OCI-LY3 (cell line): ENCODE data around the gene N4BP2.

Source experiments
- H2AFZ ChIP-seq: fragments of 200-600, 300-600 bp; shearing (Covaris generic); 2 replicates; pipeline ENCODE4 v1.6.0; 2014; ENCODE audit warnings: antibody characterized with exemption, low read depth, low read length
- H3K27ac ChIP-seq: fragments of 200-600, 300-600 bp; sonication (generic); 2 replicates; pipeline ENCODE4 v1.5.1; 2014; ENCODE audit warnings: mild to moderate bottlenecking, low read length, moderate library complexity, mixed read lengths
- H3K27me3 ChIP-seq: fragments of 200-600, 300-600 bp; sonication (generic); 2 replicates; pipeline ENCODE4 v1.6.1; 2014; ENCODE audit warnings: low read depth, low read length, mixed read lengths
- H3K36me3 ChIP-seq: fragments of 200-600, 300-600 bp; sonication (generic); replicated peaks from 2 replicates; pipeline ENCODE3; 2014; ENCODE audit warnings: low read depth, low read length, mixed read lengths
- H3K4me1 ChIP-seq: fragments of 300-600, 200-600 bp; sonication (generic); 2 replicates; pipeline ENCODE4 v1.6.1; 2014; ENCODE audit warnings: low read length, mixed read lengths
- H3K4me2 ChIP-seq: fragments of 200-600, 300-600 bp; sonication (generic); 2 replicates; pipeline ENCODE4 v1.6.1; 2014; ENCODE audit warnings: low read length, mixed read lengths
- H3K4me3 ChIP-seq: fragments of 300-600, 200-600 bp; sonication (generic); 2 replicates; pipeline ENCODE4 v1.5.1; 2014; ENCODE audit warnings: antibody characterized with exemption, mild to moderate bottlenecking, low read length, moderate library complexity
- H3K79me2 ChIP-seq: fragments of 300-600, 200-600 bp; shearing (Covaris generic); 2 replicates; pipeline ENCODE4 v1.6.1; 2014; ENCODE audit warnings: mild to moderate bottlenecking, low read length, mixed read lengths
- H3K9ac ChIP-seq: fragments of 300-600, 200-600 bp; shearing (Covaris generic); 2 replicates; pipeline ENCODE4 v1.6.0; 2014; ENCODE audit warnings: mild to moderate bottlenecking, low read length, moderate library complexity
- H3K9me3 ChIP-seq: fragments of 200-600, 300-600 bp; shearing (Covaris generic); 2 replicates; pipeline ENCODE4 v1.6.1; 2014; ENCODE audit warnings: low read length, mixed read lengths; ENCODE audit not compliant: insufficient read depth
- H4K20me1 ChIP-seq: fragments of 200-600, 300-600 bp; sonication (generic); 2 replicates; pipeline ENCODE4 v1.6.1; 2016; ENCODE audit warnings: low read length, mixed read lengths; ENCODE audit not compliant: insufficient read depth
- CTCF ChIP-seq: fragments of 200-600, 300-600 bp; sonication (generic); IDR thresholded peaks from 2 replicates; pipeline ENCODE4 v1.5.1; 2014; ENCODE audit warnings: antibody characterized with exemption, low read length, low read depth
- EZH2phosphoT487 ChIP-seq: fragments of 200-600 bp; shearing (Covaris generic); IDR thresholded peaks from 2 replicates; pipeline ENCODE4 v1.6.1; 2018; ENCODE audit warnings: antibody characterized with exemption, mixed run types, low read depth

The N4BP2 gene

GRCh38 chr4:40059362-40059761 lies 2.7 kb downstream of the N4BP2 start:
- Histone ChIP-seq H3K4me1 (peaks cover 19% of the 10 kb centered on the region), H3K9me3 (no peaks in the 10 kb centered on the region), H3K4me3 (no peak overlapping the region), H3K4me2 (no peak overlapping the region), H3K27ac (no peak overlapping the region), H3K36me3 (peaks cover 13% of the 10 kb centered on the region), H2AFZ (no peak overlapping the region), H3K9ac (no peak overlapping the region), H3K79me2 (peaks cover 27% of the 10 kb centered on the region), H4K20me1 (no peaks in the 10 kb centered on the region), H3K27me3 (no peaks in the 10 kb centered on the region)
- no peak for TF ChIP-seq EZH2phosphoT487
- TF ChIP-seq CTCF: no peak

- Histone ChIP-seq H3K9me3 (no peaks in the 10 kb centered on the region), H3K27ac (no peak overlapping the region), H3K79me2 (peaks cover 6% of the 10 kb centered on the region; the same call in 1 of the 2 replicates), H3K4me2 (no peak overlapping the region), H3K27me3 (no peaks in the 10 kb centered on the region), H3K36me3 (peaks cover 15% of the 10 kb centered on the region), H4K20me1 (no peaks in the 10 kb centered on the region), H3K4me3 (no peak overlapping the region), H2AFZ (no peak overlapping the region), H3K4me1 (no peaks in the 10 kb centered on the region), H3K9ac (no peak overlapping the region)
- no peak for TF ChIP-seq EZH2phosphoT487
- no peak for TF ChIP-seq CTCF
These were observed 8.4 kb downstream of the N4BP2 start for GRCh38 chr4:40065010-40065409.

- TF ChIP-seq EZH2phosphoT487: no peak
- TF ChIP-seq CTCF: no peak
- no peaks in the 10 kb centered on the region for H3K27me3 ChIP-seq
- H3K27ac ChIP-seq: no peak overlapping the region
- H3K4me3 ChIP-seq: no peak overlapping the region
- H4K20me1 ChIP-seq: no peaks in the 10 kb centered on the region
- H3K4me2 ChIP-seq: no peak overlapping the region
- H3K9me3 ChIP-seq: no peaks in the 10 kb centered on the region
- no peak overlapping the region for H3K9ac ChIP-seq
- H3K36me3 ChIP-seq: peaks cover 15% of the 10 kb centered on the region
- no peaks in the 10 kb centered on the region for H3K4me1 ChIP-seq
- H2AFZ ChIP-seq: no peak overlapping the region
- H3K79me2 ChIP-seq: peaks cover 6% of the 10 kb centered on the region; the same call in 1 of the 2 replicates
These were observed 10.0 kb downstream of the N4BP2 start for GRCh38 chr4:40066651-40067050.

- H3K36me3 ChIP-seq: no peaks in the 10 kb centered on the region
- TF ChIP-seq CTCF (no peak), EZH2phosphoT487 (no peak)
- H4K20me1 ChIP-seq: no peaks in the 10 kb centered on the region
- H3K27me3 ChIP-seq: no peaks in the 10 kb centered on the region
- peaks cover 3% of the 10 kb centered on the region; the same call in 1 of the 2 replicates for H3K79me2 ChIP-seq
- no peak overlapping the region for H3K4me2 ChIP-seq
- H2AFZ ChIP-seq: no peak overlapping the region
- H3K27ac ChIP-seq: no peak overlapping the region
- H3K4me1 ChIP-seq: no peaks in the 10 kb centered on the region
- no peak overlapping the region for H3K4me3 ChIP-seq
- H3K9me3 ChIP-seq: no peaks in the 10 kb centered on the region
- H3K9ac ChIP-seq: no peak overlapping the region
These were observed 13.7 kb downstream of the N4BP2 start for GRCh38 chr4:40070387-40070786.
